Activated naive CD4-positive, alpha-beta T cell treated with anti-CD3 and anti-CD28 coated beads, Interleukin-2, amount 10 ng/mL, durations not matched to agents 7 days and 5 days (primary cell): ENCODE measurements around the gene EDDM3A.
A peak's percentile ranks its signal among the peaks of the same experiment; 100 is the strongest.
"Not testable (repeated sequence)": the region's sequence is repeated elsewhere in the genome, so short reads cannot be mapped to it uniquely, and the experiment has no call there.

ENCODE experiments used
- CTCF ChIA-PET: fragments of 350-600 bp; sonication (Branson Sonifier 250); formaldehyde crosslinking; loops from one replicate; lab custom pipeline; 2021; ENCODE audit warnings: antibody characterized with exemption; lab: Charles Lee
- DNase-seq: peaks from one replicate; pipeline ENCODE4 v3.0.0-alpha.2; 2020
- H3K27ac Mint-ChIP-seq: one replicate; pipeline ENCODE4 v1.8.0; 2021; ENCODE audit warnings: mild to moderate bottlenecking, moderate library complexity, mixed read lengths
- H3K27me3 Mint-ChIP-seq: one replicate; pipeline ENCODE4 v1.8.0; 2021; ENCODE audit warnings: mild to moderate bottlenecking, mixed read lengths
- H3K36me3 Mint-ChIP-seq: one replicate; pipeline ENCODE4 v1.8.0; 2021; ENCODE audit warnings: mixed read lengths
- H3K4me1 Mint-ChIP-seq: one replicate; pipeline ENCODE4 v1.8.0; 2021; ENCODE audit warnings: mixed read lengths
- H3K4me3 Mint-ChIP-seq: one replicate; pipeline ENCODE4 v1.8.0; 2021; ENCODE audit warnings: mild to moderate bottlenecking, moderate library complexity, mixed read lengths
- H3K9me3 Mint-ChIP-seq: one replicate; pipeline ENCODE4 v1.8.0; 2021; ENCODE audit warnings: mixed read lengths

The EDDM3A gene

DNA sequence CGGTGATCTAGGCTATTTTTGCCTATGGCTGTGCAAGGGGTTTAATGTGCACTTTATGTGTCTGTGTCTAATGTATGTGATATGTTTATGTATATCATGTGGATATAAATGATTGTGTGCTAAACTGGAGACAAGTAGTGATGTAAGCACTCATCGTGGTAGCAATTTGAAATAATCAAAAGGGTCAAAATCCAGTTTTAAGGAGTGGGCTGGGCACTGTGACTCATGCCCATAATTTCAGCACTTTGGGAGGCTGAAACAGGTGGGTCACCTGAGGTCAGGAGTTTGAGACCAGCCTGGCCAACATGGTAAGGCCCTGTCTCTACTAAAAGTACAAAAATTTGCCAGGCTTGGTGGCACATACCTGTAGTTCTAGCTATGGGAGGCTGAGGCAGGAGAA lies 2.8 kb downstream of the EDDM3A start:
- Mint-ChIP-seq H3K27ac (no peak overlapping the region), H3K4me3 (no peak overlapping the region), H3K4me1 (no peaks in the 10 kb centered on the region), H3K27me3 (peaks cover 7% of the 10 kb centered on the region), H3K36me3 (no peaks in the 10 kb centered on the region), H3K9me3 (peaks cover 15% of the 10 kb centered on the region)
- no peak for DNase-seq
- CTCF ChIA-PET: no interaction called here

DNA sequence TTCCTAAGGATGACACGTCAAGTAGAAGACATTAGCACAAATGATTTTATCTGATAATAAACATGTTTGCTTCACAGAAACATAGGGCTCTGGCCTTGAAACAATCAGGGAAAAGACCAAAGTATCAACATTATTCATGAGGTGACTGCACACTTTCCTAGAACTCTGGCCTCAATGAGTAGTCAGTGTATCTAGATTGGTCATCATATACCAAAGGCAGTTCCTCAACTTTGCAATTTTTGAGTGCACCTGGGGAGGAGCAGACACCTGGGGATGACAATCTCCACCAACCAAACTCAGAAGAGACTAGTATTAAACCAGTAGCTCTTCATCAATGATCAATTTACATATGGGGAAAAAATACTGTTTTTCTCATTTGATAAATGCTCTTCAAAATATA lies 4.5 kb downstream of the EDDM3A start:
- H3K27me3 Mint-ChIP-seq: peaks cover 7% of the 10 kb centered on the region
- no peaks in the 10 kb centered on the region for H3K4me1 Mint-ChIP-seq
- no peak for DNase-seq
- no peak overlapping the region for H3K4me3 Mint-ChIP-seq
- peaks cover 15% of the 10 kb centered on the region for H3K9me3 Mint-ChIP-seq
- CTCF ChIA-PET: no interaction called here
- no peak overlapping the region for H3K27ac Mint-ChIP-seq
- H3K36me3 Mint-ChIP-seq: no peaks in the 10 kb centered on the region

DNA sequence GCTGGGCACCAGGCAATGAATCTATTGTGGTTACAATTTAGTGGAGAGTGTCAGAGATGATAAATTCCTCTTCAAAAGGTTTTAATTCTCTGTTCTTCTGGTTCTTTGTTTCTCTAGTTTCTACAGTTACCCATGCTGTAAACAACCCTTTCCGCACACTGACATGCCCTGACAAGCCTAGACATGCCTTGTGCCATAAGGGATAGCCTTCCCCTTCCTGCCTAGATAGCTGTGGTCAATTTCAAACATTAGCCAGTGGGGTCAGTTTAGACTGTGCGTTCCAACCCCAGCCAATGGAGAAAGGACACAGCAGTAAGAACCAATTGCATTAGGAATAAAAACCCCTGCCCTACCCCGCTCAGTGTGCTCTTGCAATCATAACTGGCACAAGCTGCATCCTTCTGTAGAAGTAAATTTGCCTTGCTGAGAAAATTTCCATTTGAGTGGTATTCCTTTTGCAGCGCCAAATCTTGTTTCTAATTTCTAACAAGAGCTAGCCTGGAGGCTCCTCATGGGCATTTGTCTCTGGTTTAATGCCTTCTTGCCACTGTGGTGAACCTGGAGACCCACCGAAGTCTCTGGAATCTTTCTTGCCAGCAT lies 6.4 kb downstream of the EDDM3A start:
- no peak for DNase-seq
- CTCF ChIA-PET: no interaction called here
- Mint-ChIP-seq H3K4me1 (no peaks in the 10 kb centered on the region), H3K27me3 (peaks cover 12% of the 10 kb centered on the region), H3K27ac (no peak overlapping the region), H3K9me3 (peaks cover 15% of the 10 kb centered on the region), H3K36me3 (no peaks in the 10 kb centered on the region), H3K4me3 (no peak overlapping the region)

DNA sequence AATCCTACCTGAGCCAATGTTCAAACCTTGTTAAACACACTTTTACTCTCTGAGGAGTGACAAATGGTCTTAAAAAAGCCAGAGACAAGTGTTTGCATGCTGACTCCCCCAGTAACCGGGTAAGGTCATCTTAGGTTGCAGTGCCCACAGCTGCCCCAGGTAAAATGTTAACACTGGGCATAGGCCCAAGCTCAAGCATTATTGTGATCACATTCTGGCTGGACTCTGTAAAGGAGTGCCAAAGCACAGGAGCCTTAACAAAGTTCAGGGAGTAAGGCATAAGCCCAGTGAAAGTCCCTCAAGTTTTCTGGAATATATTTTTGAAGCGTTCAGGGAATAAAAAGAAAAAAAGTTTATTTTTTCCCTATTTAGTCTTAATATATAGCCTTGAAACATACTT lies 8.6 kb downstream of the EDDM3A start:
- CTCF ChIA-PET: interaction anchor here (0.9 to 1.3 kb wide), 2 partner anchors 104 to 112 kb away, joined by 3 read pairs; no protein-coding TSS in a partner anchor
- H3K9me3 Mint-ChIP-seq: peaks cover 15% of the 10 kb centered on the region
- H3K27ac Mint-ChIP-seq: no peak overlapping the region
- H3K36me3 Mint-ChIP-seq: no peaks in the 10 kb centered on the region
- no peak overlapping the region for H3K4me3 Mint-ChIP-seq
- no peak for DNase-seq
- H3K4me1 Mint-ChIP-seq: no peaks in the 10 kb centered on the region
- peaks cover 12% of the 10 kb centered on the region for H3K27me3 Mint-ChIP-seq

DNA sequence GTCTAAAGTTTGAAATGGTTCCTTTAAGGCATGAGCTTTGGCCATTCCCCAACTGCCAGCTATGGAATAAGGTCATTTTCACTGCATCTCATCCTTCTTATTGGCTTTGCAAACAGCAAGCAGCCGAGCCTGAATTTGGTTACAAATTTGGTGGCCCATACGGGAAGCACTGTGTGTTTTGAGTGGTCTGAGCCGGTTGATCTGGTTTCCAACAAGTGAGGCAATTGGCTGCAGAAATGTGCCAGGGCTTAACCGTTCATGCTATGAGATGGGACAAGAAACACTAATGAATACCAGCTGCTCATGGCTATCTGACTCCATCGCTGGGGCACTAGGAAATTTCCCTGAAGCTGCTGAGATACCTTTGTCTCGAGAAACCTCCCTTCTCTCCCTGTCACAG lies 9.3 kb downstream of the EDDM3A start:
- no peaks in the 10 kb centered on the region for H3K4me1 Mint-ChIP-seq
- H3K9me3 Mint-ChIP-seq: peaks cover 15% of the 10 kb centered on the region
- no peak overlapping the region for H3K4me3 Mint-ChIP-seq
- CTCF ChIA-PET: interaction anchor here (1.3 to 4.5 kb wide), 3 partner anchors 8 to 112 kb away, joined by 3 to 23 read pairs (median 4); no protein-coding TSS in a partner anchor
- DNase-seq: no peak
- no peaks in the 10 kb centered on the region for H3K36me3 Mint-ChIP-seq
- H3K27ac Mint-ChIP-seq: no peak overlapping the region
- peaks cover 12% of the 10 kb centered on the region for H3K27me3 Mint-ChIP-seq

DNA sequence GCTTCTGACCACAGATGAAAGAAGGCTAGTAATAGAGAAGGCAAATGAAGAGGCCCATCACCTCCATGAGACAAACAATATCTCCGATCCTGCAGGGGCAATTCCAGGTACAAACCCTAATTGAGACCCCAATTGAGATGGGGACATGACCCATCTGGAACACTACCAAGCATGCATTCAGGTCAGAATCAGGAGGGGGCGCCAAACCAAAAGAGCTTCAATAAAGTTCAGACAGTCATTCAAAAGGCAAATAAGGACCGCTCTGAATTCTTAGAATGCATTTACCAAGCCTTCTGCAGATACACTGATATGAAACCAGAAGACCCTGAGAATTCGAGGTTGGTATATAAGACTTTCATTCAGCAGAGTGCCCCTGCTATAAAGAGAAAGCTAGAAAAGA lies 12.3 kb downstream of the EDDM3A start:
- DNase-seq: peak; percentile 62
- Mint-ChIP-seq H3K27ac (no peak overlapping the region), H3K9me3 (peaks cover under 1% of the 10 kb centered on the region), H3K4me1 (no peaks in the 10 kb centered on the region), H3K36me3 (no peaks in the 10 kb centered on the region), H3K4me3 (no peak overlapping the region), H3K27me3 (peaks cover 6% of the 10 kb centered on the region)
- CTCF ChIA-PET: interaction anchor here (0.6 to 4.5 kb wide), 16 partner anchors 11 to 116 kb away, joined by 3 to 23 read pairs (median 4); partner anchors contain the start of genes RNASE4 and RNASE6

DNA sequence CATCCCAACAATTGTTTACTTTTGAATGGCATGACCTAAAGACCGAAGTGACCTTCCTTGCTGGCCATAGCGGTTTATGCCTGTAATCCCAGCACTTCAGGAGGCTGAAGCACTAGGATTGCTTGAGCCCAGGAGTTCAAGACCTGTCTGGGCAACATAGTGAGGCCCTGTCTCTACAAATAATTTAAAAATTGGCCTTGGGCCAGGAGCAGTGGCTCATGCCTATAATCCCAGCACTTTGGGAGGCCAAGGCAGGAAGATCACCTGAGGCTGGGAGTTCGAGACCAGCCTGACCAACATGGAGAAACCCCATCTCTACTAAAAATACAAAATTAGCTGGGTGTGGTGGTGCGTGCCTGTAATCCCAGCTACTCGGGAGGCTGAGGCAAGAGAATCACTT lies 13.8 kb downstream of the EDDM3A start:
- H3K36me3 Mint-ChIP-seq, H3K4me1 Mint-ChIP-seq, H3K4me3 Mint-ChIP-seq, H3K27me3 Mint-ChIP-seq, H3K27ac Mint-ChIP-seq, H3K9me3 Mint-ChIP-seq, DNase-seq: not testable (repeated sequence)
- CTCF ChIA-PET: interaction anchor here (1.5 kb wide), 2 partner anchors 13 to 96 kb away, joined by 3 to 5 read pairs; no protein-coding TSS in a partner anchor

DNA sequence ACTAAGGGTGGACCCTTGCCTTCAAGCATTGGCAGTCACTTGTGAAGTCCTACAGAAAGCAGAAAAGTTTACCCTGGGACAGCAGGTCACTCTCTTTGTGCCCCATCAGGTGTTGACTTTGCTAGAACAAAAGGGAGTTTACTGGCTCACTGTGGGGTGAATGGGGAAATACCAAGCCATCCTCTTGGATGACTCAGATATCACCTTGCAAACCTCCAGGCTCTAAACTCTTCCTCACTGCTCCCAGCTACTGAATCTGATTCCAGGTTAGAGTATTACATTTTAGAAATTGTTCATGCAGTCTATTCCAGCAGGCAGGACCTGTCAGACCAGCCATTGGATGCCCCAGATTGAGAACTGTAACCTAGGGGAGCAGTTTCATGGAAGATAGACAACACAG lies 15.3 kb downstream of the EDDM3A start:
- Mint-ChIP-seq H3K4me3 (no peak overlapping the region), H3K27me3 (no peaks in the 10 kb centered on the region), H3K27ac (no peak overlapping the region), H3K4me1 (no peaks in the 10 kb centered on the region), H3K9me3 (no peaks in the 10 kb centered on the region), H3K36me3 (no peaks in the 10 kb centered on the region)
- CTCF ChIA-PET: interaction anchor here (1.3 to 1.5 kb wide), 2 partner anchors 95 to 97 kb away, joined by 3 to 5 read pairs; no protein-coding TSS in a partner anchor
- DNase-seq: no peak

DNA sequence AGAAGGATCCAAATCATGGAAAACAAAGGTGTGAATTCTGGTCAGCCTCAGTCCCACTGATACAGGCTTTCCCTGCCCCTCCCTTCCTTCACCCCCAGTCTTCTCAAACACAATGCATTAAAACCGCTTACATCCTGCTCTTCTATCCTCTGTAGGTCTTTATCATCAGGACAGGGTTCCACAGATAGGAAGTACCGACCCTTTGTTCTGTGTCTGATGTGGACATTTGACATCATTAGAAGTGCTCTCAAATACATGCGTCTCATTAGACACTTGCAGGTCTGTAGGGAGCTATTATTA lies 22.9 kb downstream of the EDDM3A start:
- DNase-seq: no peak
- Mint-ChIP-seq H3K9me3 (no peaks in the 10 kb centered on the region), H3K4me3 (no peak overlapping the region), H3K27me3 (peaks cover 7% of the 10 kb centered on the region), H3K4me1 (no peaks in the 10 kb centered on the region), H3K27ac (no peak overlapping the region), H3K36me3 (no peaks in the 10 kb centered on the region)
- CTCF ChIA-PET: no interaction called here

DNA sequence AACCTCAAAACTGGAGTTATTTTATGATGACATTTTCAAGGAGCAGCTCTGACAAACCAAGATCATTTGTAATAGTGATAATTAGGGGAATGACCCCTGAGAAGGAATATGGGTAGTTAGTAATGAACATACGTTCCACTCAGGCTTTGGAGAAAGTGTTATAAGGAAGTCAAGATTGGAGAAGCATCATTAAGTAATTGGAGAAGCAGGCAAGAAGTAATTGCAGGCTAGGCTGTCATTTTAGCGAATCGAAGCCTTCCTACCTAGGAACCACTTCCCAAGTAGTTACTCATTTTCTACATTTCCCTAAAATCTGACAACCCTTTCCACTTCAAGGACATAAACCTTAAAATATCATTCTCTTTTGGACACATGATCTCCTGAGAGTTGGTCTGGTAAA lies 23.7 kb downstream of the EDDM3A start:
- Mint-ChIP-seq H3K36me3 (no peaks in the 10 kb centered on the region), H3K27me3 (peaks cover 7% of the 10 kb centered on the region), H3K4me1 (no peaks in the 10 kb centered on the region), H3K27ac (no peak overlapping the region), H3K9me3 (no peaks in the 10 kb centered on the region), H3K4me3 (no peak overlapping the region)
- CTCF ChIA-PET: no interaction called here
- DNase-seq: no peak

DNA sequence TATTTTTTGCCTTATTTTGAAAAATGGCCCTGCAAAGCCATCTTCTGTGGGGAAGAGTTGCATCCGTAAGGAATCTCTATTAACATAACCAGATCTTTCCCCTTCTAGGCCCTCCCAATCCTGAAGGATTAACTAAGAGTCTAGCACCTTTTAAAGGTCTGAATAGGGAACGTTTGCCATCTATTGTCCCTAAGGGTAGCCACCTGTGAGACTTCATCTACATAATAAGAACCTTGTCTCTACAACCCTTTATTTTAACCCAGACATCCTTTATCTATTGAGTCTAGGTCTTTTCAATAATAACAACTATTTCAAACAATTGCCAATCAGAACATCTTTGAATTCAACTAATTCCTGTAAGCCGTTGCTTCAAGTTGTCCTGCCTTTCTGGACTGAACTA lies 27.0 kb downstream of the EDDM3A start:
- CTCF ChIA-PET: no interaction called here

DNA sequence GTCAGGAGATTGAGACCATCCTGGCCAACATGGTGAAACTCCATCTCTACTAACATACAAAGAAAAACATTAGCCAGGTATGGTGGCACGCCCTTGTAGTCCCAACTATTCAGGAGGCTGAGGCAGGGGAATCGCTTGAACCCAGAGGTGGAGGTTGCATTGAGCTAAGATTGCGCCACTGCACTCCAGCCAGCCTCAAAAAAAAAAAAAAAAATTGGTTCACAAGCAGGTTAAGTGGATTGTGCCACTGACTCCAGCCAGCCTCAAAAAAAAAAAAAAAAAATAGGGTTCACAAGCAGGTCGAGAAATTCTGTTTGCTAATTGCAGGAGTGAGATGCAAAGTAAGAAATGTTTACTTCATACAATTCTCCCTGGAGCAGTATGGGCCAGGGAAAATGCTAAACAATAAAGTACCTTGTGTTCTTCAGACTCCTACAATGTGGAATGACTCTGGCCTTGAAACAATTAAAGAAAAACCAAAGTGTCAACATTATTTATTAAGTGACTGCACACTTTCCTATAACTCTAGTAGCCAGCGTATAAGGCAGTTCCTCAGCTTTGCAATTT lies 28.7 kb downstream of the EDDM3A start:
- Mint-ChIP-seq H3K4me1 (no peaks in the 10 kb centered on the region), H3K9me3 (no peaks in the 10 kb centered on the region), H3K27me3 (peaks cover 9% of the 10 kb centered on the region), H3K36me3 (no peaks in the 10 kb centered on the region), H3K4me3 (no peak overlapping the region), H3K27ac (no peak overlapping the region)
- CTCF ChIA-PET: no interaction called here
- no peak for DNase-seq

More for the DNA sequence above, 27.0 kb downstream of the EDDM3A start:
- no peak overlapping the region for H3K27ac Mint-ChIP-seq
- no peaks in the 10 kb centered on the region for H3K4me1 Mint-ChIP-seq
- DNase-seq: no peak
- no peak overlapping the region for H3K4me3 Mint-ChIP-seq
- no peaks in the 10 kb centered on the region for H3K36me3 Mint-ChIP-seq
- no peaks in the 10 kb centered on the region for H3K9me3 Mint-ChIP-seq
- H3K27me3 Mint-ChIP-seq: peaks cover 14% of the 10 kb centered on the region

DNA sequence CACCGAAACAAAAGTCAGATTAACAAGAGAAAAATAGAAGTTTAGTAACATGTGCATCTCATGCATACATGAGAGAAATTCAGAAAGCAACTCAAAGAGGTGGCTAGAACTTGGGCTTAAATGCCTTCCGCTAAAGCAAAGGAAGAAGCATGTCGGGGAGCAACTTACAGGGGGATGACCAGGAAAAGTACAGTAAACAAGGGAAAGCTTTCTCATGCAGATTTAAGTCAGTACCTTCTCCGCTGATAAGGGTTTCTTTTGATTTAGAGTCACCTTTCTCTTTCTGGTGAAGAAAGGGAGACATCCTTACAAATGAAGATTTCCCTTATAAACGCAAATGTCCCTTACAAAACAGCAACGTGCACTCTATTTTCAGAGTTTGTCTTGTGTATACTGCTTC lies 29.4 kb downstream of the EDDM3A start:
- H3K4me1 Mint-ChIP-seq: peaks cover 4% of the 10 kb centered on the region
- H3K4me3 Mint-ChIP-seq: no peak overlapping the region
- H3K27ac Mint-ChIP-seq: no peak overlapping the region
- peaks cover 2% of the 10 kb centered on the region for H3K9me3 Mint-ChIP-seq
- CTCF ChIA-PET: no interaction called here
- no peak for DNase-seq
- peaks cover 9% of the 10 kb centered on the region for H3K27me3 Mint-ChIP-seq
- H3K36me3 Mint-ChIP-seq: no peaks in the 10 kb centered on the region

DNA sequence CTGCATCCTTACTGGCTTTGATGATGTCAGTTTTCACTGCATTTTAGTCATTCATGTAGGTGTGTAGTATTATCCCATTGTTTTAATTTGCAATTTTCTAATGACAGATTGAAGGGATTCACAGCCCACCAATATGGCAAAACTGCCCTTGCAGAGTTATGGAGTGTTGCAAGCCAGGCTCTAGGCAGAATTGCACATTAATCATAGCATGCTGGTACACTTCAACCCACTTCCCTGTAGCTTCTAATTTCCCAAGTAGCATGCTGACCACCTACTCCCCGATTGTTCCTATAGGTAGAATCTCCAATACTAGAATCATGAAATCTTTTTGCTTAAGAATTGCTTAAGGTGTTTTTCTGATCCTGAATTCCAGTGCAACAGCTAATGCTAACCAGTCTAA lies 30.2 kb downstream of the EDDM3A start:
- H3K27ac Mint-ChIP-seq: no peak overlapping the region
- no peak overlapping the region for H3K4me3 Mint-ChIP-seq
- CTCF ChIA-PET: no interaction called here
- peaks cover 11% of the 10 kb centered on the region for H3K4me1 Mint-ChIP-seq
- DNase-seq: no peak
- H3K9me3 Mint-ChIP-seq: peaks cover 2% of the 10 kb centered on the region
- peaks cover 9% of the 10 kb centered on the region for H3K27me3 Mint-ChIP-seq
- no peaks in the 10 kb centered on the region for H3K36me3 Mint-ChIP-seq

DNA sequence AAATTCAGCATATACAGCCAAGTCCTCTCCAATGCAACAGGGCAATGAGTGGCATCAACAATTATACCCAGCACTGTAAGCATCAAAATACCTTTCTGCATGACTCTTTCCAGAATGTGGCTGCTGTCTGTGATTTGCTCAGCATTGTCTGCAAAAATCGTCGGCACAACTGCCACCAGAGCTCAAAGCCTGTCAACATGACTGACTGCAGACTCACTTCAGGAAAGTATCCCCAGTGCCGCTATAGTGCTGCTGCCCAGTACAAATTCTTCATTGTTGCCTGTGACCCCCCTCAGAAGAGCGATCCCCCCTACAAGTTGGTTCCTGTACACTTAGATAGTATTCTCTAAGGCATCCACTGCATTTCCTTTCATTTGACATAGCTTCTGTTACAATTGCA lies 36.1 kb downstream of the EDDM3A start:
- no peak for DNase-seq
- H3K4me3 Mint-ChIP-seq: peak overlapping the region; percentile 68
- H3K9me3 Mint-ChIP-seq: peaks cover 2% of the 10 kb centered on the region
- CTCF ChIA-PET: interaction anchor here (0.7 to 2.5 kb wide), 4 partner anchors 24 to 114 kb away, joined by 3 to 8 read pairs (median 6); no protein-coding TSS in a partner anchor
- H3K27ac Mint-ChIP-seq: peak overlapping the region; percentile 91
- H3K4me1 Mint-ChIP-seq: peaks cover 36% of the 10 kb centered on the region
- no peaks in the 10 kb centered on the region for H3K36me3 Mint-ChIP-seq
- peaks cover 4% of the 10 kb centered on the region for H3K27me3 Mint-ChIP-seq
